NCI-H128 (cell line): ENCODE results near the gene SLC66A3.
A peak's percentile ranks its signal among the peaks of the same experiment; 100 is the strongest.

Experiments used
- DNase-seq: peaks from one replicate; lab custom pipeline; 2025; ENCODE audit not compliant: unreplicated experiment; lab: John Stamatoyannopoulos, UW

SLC66A3 gene

DNA sequence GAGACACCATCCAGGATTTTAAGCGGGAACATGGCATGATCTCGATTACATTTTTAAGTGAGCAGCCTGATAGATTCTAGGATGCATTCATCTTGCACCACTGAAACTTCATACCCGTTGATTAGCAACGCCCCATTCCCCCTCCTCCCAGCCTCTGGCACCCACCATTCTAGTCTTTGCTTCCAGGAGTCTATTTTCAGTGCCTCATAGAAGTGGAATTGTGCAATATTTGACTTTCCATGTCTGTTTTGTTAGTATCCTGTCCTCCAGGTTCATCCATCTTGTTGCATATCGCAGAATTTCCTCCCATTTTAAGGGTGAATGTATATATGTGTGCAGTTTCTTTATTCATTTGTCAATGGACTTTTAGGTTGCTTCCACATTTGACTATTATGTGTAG lies 20.9 kb upstream of the SLC66A3 start:
- no peak for DNase-seq

DNA sequence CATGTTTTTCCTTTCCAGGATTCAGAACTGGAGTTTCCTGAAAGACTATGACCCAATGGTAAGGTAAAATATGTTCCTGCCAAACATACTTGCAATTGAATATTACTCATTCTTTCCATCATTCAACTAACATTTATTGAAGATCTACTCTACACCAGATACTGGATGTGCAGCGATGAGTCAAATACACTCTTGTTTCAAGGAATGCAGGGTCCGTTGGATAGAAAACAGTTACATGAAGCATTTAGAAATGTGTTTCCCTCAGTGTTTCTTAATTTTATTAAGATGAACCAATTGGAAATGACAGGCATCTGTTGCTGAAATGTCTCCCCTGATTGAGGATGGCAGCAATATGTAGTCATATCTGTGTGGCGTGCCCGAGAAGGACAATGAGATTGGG lies 14.8 kb upstream of the SLC66A3 start:
- DNase-seq: no peak

DNA sequence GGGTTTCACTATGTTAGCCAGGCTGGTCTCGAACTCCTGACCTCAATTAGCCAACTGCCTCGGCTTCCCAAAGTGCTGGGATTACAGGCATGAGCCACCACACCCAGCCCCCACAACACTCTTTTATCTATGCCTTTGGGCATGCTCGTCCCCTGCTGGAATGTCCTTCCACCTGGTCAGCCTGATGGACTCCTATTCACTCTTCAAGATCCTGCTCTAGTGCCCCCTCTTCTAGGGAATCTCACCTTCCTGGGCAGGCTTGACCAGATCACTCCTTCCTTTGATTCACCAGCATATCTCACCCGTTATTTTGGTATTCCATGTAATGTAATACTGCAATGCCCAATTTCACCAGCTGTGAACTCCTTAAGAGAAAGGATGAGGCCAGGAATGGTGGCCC lies 13.9 kb upstream of the SLC66A3 start:
- DNase-seq: no peak

DNA sequence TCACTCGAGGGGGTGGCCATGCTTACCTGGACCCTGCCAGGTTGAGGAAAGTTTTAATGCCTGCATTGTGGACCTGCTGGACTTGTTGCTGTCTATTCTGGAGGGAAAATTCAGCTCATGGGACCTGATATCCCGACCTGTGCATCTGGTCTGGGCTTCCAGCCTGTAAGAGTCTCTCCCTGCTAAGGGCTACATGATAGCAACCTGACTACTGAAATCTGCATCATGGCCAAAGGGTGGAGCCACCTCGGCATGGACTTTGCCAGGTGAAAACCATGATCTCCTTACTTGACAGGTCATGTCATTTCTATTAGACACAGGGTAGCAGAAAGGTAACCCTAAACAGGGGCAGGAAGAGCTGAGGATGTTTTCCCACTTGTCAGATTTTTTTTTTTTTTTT lies 12.9 kb upstream of the SLC66A3 start:
- DNase-seq: no peak

DNA sequence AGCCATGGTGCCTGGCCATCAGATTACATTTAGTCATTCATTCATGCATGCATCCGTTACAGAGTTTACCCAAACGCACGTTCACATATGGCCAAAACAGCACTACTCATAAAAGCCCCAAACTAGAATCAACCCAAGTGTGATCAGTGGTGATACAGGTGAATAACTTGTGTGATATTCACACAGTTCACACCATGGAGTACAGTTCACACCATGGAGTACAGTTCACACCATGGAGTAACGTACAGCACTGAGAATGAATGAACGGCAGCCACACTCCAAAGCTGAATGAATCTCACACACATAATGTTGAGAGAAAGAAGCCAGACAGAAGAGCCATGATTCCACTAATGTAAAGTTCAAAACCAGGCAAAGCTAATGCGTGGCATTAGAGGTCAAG lies 12.3 kb upstream of the SLC66A3 start:
- DNase-seq: no peak

DNA sequence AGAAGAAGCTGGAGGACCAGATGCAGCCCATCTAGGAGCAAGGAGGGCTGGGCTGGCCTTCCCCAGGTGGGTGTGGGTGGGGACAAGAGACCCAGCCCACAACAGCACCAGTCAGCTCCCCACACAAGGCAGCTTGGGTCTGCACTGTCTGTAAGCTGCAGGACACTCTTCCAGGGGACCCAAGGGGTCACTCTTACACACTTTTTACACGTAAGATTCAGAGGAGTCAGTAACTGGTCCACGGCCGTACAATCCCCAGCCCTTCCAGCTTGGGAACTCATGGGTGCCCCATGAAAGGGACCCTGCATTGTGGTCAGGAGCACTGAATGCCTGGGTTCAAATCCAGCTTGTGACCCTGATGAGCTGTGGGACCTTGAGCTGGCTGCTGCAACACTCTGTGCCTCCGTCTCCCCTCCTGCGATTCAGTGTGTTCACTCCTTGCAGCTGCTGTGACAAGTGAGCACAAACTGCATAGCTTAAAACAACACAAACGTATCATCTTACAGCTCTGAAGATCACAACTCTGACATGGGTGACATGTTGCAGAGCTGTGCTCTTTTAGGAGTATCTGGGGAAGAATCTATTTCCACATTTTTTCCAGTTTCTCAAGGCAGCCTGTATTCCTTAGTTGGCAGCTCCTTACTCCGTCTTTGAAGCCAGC lies 11.1 kb upstream of the SLC66A3 start:
- no peak for DNase-seq

DNA sequence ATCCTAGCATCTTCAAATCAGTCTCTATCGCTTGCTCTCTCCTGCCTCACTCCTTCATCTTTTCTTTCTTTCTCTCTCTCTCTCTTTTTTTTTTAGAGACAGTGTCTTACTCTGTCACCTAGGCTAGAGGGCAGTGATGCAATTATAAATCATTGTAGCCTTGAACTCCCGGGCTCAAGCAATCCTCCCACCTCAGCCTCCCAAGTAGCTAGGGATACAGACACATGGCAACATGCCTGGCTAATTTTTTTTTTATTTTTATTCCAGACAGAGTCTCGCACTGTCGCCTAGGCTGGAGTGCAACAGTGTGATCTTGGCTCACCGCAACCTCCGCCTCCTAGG lies 10.6 kb upstream of the SLC66A3 start:
- DNase-seq: no peak

DNA sequence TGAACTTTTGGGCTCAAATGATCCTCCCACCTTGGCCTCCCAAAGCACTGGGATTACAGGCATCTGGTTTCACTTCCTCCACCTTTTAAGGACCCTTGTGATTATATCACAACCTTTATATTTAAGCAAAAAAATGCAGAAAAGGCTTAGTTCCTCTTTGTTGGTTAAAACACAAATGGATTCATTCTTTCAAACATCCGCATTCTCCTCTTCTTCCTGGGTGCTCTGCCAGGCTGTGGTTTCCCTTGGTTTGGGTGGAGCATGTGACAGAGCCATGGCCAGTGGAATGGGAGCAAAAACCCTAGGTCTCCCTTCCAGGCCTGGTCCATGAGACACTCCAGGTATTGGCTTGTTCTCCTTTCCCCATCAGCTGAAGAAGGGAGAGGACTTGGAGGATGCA lies 9.9 kb upstream of the SLC66A3 start:
- DNase-seq: no peak

DNA sequence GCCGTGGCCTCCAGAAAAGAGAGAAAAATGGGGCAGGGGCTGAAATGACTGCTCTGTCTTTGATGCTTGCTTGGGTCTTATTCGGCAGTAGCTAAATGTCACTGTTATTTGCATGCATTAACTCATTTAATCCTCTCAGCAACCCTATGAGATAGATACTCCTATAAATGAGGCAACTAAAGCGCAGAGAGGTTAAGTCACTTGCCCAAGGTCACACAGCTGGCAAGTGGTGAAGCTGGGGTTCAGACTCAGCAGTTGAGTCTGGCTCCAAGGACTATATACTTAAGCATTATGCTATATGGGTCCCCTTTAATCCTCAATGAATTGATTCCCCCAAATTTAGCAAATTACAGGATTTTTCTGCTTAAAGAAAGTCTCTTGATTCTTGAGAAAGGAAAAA lies 9.2 kb upstream of the SLC66A3 start:
- DNase-seq: no peak

DNA sequence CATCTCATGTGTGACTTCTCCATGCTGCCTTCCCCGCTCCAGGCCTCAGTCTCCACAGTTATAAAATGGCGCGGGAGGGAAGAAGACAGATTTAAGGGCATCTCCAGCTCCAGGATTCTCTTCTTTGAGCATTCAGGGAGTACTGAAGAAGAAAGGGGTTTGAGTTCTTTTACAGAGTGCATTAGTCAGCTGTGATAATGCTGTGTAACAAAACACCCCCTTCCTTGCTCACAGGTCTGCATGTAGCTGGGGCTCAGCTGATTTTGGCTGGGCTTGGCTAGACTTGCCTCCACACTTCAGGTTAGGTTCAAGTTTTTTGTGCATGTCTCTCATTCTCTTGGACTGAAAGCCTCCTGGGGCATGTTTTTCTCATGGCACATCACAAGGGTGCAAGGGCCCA lies 8.0 kb upstream of the SLC66A3 start:
- DNase-seq: no peak

DNA sequence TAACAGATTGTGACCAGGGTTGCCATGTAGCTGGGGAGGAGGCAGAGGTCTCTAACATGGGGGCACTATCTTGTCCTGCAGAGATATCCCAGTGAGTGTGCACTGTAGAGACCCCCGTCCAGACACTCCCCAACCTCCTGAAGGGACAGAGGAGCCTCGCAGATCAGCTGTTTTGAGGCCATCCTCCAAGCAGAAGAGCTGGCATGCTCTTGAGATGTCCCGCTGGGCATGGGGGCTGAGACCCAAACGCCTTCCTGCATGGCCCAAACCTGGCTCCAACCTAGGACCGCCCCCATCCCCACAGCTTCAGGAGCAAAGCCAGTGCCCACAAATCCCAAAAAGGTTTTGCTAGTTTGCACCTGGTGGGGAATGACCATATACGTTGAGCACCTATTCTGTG lies 2.7 kb upstream of the SLC66A3 start:
- no peak for DNase-seq

DNA sequence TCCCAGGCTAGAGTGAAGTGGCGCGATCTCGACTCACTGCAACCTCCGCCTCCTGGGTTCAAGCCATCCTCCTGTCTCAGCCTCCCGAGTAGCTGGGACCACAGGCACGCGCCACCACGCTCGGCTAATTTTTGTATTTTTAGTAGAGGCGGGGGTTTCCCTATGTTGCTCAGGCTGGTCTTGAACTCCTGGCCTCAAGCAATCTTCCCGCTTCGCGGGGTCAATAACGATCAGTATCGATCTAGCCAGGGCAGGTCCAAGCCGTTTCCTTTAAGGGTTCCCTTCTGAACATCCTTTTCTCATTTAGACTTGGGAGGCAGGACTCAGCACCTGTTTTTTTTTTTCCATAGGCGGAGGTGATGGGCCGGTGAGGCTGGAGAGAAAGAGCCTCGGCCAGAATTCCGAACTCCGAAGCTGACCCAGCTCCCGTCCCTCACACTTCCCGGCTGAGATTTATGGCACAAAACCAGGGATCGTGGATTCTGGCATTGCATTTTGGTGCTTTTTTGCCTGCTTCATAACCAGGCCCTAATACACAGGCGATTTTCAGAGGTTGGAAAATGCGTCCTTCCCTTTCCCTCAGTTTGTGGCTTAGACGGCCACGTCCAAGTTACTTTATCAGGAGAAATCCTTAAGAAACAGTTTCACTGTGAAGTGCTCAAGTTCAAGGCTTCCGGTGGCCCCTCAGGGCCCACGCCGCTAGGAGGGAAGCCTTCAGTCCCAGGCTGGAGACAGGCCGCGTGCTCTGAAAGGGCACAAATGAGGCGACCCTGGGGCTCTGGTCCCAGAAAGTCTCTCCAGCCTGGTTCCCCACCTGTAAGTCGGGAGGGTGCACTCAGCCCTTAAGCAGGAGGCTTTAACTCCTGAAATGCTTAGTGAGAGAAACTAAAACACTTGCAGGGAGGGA lies 998 bp upstream of the SLC66A3 start:
- no peak for DNase-seq

DNA sequence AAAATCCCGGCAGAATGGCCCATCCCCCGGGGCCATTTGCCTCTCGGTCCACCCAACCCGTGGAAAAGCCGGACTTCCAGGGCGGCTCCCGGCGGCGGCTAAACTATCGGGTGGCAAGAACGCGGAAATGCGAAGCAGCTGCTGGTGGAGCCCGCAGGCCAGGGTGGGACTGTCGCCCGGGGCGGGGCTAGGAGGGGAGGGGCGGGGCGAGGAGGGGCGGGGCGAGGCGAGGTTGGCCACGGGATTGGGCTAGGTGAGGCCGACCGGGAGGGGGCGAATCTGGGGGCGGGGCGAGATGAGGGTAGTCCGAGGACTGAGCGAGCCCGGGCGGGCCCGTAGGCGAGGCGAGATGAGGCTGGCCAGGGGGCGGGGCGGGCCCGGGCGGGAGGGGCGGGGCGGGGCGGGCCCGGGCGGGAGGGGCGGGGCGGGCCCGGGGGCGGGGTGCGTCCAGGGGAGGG lies 315 bp upstream of the SLC66A3 start:
- DNase-seq: peak; percentile 82

DNA sequence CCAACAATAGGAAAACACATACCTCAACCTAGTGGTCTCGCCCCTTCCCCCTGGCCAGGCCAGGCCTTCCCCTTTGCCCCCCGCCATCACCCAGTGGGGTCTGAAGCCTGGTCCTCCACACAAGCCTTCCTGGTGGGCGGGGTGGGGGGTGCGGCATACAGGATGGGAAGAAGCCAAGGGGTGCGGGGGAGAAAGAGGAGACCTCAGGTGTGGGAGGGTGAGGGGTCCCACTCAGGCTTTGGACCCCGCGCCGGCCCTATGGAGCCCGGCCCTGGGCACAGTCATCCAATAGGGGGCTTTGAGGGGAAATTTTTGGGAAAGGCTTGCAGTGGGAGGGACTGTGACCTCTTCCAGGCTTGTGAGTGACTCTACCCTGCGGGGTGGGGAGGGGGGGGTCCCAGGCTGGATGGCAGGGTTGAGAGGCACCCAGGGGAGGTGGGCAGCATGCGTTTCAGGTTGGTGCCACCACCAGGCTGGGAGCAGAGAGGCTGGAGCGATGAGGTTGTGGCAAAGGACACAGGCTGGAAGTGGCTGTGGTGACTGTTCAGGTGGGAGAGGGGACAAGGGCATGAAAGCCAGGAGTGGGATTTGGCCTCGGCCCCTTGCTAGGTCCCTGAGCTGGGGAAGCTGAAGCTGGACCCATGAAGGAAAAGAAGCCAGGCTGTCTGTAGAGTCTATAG lies 1.3 kb downstream of the SLC66A3 start:
- DNase-seq: no peak

DNA sequence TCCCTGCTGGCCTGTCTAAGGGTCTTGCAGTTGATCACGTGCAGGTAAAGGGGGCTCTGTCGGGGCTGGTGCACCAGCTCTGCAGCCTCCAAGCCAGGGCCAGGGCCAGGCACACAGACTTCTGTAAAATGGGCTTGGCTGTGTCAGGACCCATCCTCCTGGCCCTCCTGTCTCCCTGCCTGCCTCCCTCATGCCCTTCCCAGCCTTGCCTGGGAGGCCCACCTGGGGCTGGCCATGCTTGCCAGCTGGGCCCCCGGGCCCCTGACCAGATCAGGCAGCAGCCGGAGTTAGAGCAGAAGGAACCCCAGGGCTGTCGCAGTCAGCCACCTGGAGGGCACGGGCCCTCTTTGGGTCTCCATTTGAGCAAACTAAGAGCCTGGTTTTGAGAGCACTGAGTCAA lies 2.0 kb downstream of the SLC66A3 start:
- no peak for DNase-seq

DNA sequence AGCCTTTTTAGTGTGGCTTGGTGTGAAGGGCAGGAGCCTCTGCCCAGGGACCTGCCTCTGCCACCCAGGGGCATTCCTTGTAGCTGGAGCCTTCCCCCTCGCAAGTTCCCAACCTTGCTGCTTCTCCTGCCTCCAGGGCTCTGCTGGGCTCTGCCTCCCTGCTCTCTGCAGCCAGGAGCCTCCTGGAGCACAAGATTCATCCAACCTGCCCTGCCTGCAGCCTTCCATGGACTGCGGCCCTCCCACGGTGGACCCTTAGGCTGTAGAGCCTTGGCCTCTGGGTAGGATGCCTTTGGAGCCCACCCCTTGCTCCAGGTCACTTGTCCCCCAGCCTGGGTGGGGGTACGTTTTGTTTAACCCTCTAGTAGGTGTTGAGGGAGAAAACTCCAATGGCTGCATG lies 2.5 kb downstream of the SLC66A3 start:
- no peak for DNase-seq

DNA sequence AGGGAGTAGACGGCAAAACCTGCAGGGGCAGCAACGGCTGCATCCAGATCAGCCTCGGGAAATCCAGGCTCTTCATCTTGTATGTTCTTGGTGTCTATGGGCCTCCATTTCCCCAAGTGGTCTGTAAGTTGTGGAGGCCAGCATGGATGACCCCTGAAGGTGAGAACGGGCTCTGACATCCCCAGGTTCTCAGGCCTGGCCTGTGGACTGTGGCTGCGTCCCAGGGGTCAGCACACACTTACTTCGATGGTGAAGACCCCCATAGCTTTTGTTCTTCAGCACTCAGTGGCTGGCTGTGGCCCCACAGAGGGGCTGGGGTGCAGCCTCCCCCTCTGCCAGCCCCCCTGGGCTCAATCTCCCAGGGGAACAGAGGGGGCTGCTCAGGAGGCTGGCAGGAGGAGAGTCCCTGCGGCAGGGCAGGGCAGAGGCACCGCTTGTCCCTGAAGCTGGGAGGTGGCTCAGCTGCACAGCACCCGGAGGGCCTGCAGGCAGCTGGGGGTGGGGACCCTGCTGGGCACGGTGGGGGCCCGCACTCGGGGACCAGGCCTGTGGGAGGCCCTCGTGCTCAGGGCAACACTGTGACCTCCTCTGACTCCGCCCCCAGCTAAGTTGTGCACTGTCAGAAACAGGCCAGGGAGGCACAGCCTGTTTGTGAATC lies 3.8 kb downstream of the SLC66A3 start:
- DNase-seq: no peak

DNA sequence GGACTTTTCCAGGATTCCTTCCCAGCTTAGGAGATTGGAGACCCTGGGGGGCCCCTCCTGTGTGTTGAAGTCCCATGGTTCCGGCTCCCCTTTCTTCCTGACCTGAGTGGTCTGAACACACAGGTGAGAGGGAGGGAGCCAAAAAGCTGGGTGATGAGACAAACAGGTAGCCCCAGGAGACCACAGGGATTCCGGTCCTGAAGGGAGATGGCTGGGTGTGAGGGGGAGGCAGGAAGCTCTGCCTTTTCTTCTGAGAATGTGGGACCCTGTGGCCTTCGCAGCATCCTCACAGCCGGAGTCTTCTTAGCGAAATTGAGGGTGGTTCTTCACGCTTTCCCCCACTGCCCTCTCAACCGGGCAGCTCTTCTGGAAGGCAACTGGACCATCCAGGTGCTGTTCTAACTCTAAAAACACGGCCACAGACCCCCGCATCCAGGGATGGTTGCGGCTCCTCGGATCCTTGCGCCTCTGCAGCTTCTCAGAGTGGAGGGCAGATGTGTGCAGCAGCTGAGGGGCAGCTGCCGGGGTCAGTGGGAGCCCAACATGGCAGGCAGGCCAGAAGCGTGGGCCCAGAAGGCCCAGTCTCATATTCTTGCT lies 4.4 kb downstream of the SLC66A3 start:
- DNase-seq: no peak

DNA sequence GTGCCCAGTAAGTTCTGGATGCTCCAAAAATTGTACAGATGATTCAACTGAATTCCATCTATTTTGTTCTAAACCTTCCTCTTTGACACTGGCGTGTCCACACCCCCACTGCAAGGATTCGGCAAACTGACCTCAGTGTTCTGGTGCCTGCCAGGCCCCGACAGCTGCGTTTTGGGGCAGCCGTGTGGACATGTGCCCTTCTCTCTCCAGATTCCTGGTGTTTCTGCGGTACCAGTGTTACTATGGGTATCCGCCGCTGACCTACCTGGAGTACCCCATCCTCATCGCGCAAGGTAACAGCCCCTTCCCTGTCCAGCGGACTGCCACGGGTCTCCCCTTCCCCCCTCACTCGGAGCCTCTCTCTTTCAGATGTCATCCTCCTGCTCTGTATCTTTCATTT lies 5.0 kb downstream of the SLC66A3 start:
- DNase-seq: no peak

DNA sequence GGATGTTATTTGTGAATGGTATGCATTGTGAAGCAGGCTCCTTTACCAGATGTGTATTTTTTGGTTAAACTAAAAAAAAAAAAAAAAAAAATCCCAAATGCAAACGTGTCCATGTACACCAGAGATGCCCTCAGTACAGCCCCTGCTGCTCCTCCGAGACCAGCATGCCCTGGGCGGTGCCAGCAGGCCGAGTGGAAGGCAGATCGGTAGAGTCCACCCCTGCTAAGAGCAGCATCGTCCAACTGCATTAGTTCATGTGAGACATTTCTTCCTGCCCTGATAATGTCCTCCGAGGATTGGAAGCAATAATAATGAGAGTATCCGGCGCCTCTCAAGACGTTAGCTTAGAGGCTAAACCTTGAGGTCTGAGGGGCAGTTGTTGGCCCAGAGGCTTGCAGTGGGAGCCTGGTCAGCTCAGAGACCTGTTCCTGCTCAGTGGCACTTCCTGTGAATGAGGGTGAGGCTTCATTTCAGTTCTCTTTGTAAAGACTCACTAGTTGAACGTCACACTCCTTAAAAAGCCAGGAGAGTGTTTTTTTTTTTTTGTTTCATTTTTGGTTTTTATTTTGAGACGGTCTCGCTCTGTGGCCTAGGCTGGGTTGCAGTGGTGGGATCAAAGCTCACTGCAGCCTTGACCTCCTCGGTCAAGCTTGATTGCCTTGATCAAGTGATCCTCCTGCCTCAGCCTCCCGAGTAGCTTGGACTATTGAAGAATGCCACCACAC lies 5.6 kb downstream of the SLC66A3 start:
- DNase-seq: no peak

DNA sequence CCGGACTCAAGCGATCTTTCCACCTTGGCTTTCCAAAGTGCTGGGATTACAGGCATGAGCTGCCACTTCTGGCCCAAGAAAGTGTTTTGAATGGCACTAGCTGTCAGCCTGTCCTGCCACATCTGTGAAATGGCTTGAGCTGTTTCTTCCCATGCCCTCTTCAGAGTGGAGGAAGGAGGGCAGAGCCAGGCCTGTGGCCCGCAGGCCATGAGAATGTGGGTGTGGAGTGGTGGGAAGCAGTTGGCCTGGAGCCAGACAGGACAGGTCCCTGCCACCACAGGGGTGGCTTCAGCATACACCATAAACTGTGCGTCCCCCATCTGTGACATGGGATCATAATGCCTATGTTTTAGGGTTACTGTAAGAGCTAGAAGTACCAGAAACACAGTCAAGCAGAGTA lies 6.5 kb downstream of the SLC66A3 start:
- DNase-seq: no peak
